ENCODE data around the gene CXCR5. TPM values are rescaled to one million over a fixed set of nuclear protein-coding genes. Genes with fewer than 3 reads are reported as not detected.

Gene CXCR5
- total and polyA plus RNA-seq, 2 of the 4 experiments (the other 2 are of a cell fraction), result not detected

DNA sequence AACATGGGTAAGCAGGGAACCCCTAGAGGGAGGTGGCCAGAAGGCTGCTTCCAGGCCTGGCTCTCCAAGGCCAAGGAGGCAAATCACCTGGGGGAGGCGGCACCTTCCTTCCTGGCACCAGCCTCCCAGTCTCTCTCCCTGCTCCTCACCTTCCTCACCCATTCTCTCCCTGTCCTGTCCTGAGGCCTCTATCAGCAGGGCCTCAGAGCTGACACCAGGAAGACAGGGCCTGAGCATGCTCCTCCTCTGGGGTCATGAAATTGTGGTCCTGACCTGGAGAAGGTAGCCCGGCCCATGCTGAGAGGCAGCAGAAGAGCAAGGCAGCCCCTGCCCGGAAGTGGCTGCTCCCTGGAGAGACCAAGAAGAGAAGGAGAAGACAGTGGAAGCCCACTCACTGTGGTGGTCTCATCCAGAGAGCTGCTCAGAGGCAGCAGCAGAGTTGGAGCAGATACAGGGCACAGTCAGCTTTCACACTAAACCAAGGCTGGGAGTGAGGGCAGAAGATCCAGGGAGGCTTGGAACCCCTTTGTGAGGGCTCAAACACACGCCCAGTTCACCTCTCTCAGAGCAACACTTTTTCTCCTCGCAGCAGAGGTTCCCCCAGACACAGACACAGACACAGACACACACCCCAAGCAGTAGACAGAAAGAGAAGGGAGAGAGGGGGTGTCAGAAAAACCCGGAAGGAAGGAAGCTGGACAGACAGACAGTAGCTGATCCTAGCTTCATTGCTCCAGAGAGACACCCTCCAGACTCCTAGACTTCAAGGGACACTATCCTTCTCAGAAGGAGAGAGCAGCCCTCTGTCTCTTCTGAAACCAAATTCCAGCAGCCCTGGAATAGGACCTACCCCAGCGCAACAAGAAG, 40.3 kb downstream of the CXCR5 start:
- Histone ChIP-seq H3K23ac (ENCODE audit: low read depth, low read length) (peak overlapping the region; percentile 99), H3K9me1 (ENCODE audit: insufficient read depth, low read length) (no peaks in the 10 kb centered on the region), H3K27me3 (ENCODE audit: control insufficient read depth, insufficient read depth, low read length) (no peaks in the 10 kb centered on the region), H3K56ac (ENCODE audit: extremely low read depth, insufficient read depth, low read length) (peak overlapping the region; percentile 78), H3K4me2 (ENCODE audit: low read depth, low read length) (peak overlapping the region; percentile 91), H3K79me1 (ENCODE audit: low read depth in 1 of 2, low read length in 2 of 2) (peaks cover 8 to 44% of the 10 kb centered on the region in 2 experiments; a peak in 3 of 4 replicates), H3K27ac (ENCODE audit: insufficient read depth, low read length) (peak overlapping the region; percentile 99), H3K4ac (ENCODE audit: low read depth, low read length) (peak overlapping the region; percentile 97), H2AFZ (replicated peaks; ENCODE audit: low read length, poor library complexity) (peak overlapping the region; percentile 73), H2BK120ac (ENCODE audit: low read depth, low read length) (peak overlapping the region; percentile 81), H3K36me3 (ENCODE audit: control insufficient read depth, insufficient read depth, low read length) (no peaks in the 10 kb centered on the region), H3K18ac (ENCODE audit: low read depth, low read length) (peak overlapping the region; percentile 39), H2BK20ac (ENCODE audit: low read depth, low read length) (peak overlapping the region; percentile 18; the same call in 1 of the 2 replicates), H4K91ac (ENCODE audit: insufficient read depth, low read depth, low read length) (peak overlapping the region; percentile 94), H4K20me1 (ENCODE audit: insufficient read depth, low read length) (peaks cover 59% of the 10 kb centered on the region), H2BK5ac (ENCODE audit: low read depth, low read length, poor library complexity, severe bottlenecking) (peak overlapping the region; percentile 92), H3K14ac (replicated peaks; ENCODE audit: low read depth, low read length) (peak overlapping the region; percentile 99), H4K8ac (ENCODE audit: low read depth in 2 of 2, low read length in 2 of 2) (peak overlapping the region; percentile 11 to 78; a peak in 2 of 4 replicates), H4K5ac (ENCODE audit: low read depth, low read length) (peak overlapping the region; percentile 22; the same call in 1 of the 2 replicates), H2AK9ac (replicated peaks; ENCODE audit: low read depth, low read length, poor library complexity) (peak overlapping the region; percentile 98), H3K4me3 (ENCODE audit: insufficient read depth, low read depth, low read length) (peak overlapping the region; percentile 99), H3K9me3 (ENCODE audit: control insufficient read depth, insufficient read depth, low read length) (no peaks in the 10 kb centered on the region), H2AK5ac (ENCODE audit: low read depth, low read length) (peak overlapping the region; percentile 97), H2BK15ac (ENCODE audit: low read depth, low read length) (peak overlapping the region; percentile 23; the same call in 2 of the 3 replicates), H3K4me1 (ENCODE audit: control insufficient read depth, insufficient read depth, low read length) (peaks cover 20% of the 10 kb centered on the region), H3K9ac (ENCODE audit: low read depth, low read length) (peak overlapping the region; percentile 100)
- dilution Hi-C loops (cut with HindIII; ENCODE audit: low sequenced_read_pairs, unreplicated experiment) (no loop called here), in situ Hi-C loops (cut with MboI; ENCODE audit: low sequenced_read_pairs) (no loop called here), intact Hi-C loops (cut with micrococcal nuclease) (loop anchor here (1.0 kb wide), 1 partner anchor 15 kb away; no protein-coding TSS in a partner anchor)
- ChIA-PET POLR2A (ENCODE audit: unreplicated experiment) (interaction anchor here (0.6 to 1.0 kb wide), 3 partner anchors 14 to 131 kb away, joined by 3 to 7 read pairs (median 5); no protein-coding TSS in a partner anchor), CTCF (interaction anchor here (0.8 to 1.6 kb wide), 2 partner anchors 133 to 234 kb away, joined by 3 to 4 read pairs; partner anchors contain the start of gene DDX6)
- BruUV-seq (replicated peaks), result no TSS peak
- 23% methylated on average over 4 of the region's 7 CpGs; no CpG with 5 or more reads in 1 of the 2 experiments for whole genome bisulfite sequencing, 2 experiments (ENCODE audit: extremely low coverage in 2 of 2, insufficient read length in 1 of 2)
- no peak for ATAC-seq (ENCODE audit: low read depth)
- no peak for DNase-seq
- no peak for TF ChIP-seq NFE2L2 (IDR thresholded peaks at IDR 0.05; ENCODE audit: low read depth, low read length)
- TF ChIP-seq FOS (IDR thresholded peaks at IDR 0.05; ENCODE audit: low read depth, low read length), result no peak
- no peak for TF ChIP-seq RFX5 (IDR thresholded peaks at IDR 0.05; ENCODE audit: low read depth, low read length)
- TF ChIP-seq, protein P1, sequence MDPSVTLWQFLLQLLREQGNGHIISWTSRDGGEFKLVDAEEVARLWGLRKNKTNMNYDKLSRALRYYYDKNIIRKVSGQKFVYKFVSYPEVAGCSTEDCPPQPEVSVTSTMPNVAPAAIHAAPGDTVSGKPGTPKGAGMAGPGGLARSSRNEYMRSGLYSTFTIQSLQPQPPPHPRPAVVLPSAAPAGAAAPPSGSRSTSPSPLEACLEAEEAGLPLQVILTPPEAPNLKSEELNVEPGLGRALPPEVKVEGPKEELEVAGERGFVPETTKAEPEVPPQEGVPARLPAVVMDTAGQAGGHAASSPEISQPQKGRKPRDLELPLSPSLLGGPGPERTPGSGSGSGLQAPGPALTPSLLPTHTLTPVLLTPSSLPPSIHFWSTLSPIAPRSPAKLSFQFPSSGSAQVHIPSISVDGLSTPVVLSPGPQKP (IDR thresholded peaks at IDR 0.05; ENCODE audit: borderline replicate concordance, low read depth, low read length), result no peak
- no peak for TF ChIP-seq BHLHE40 (IDR thresholded peaks at IDR 0.05; ENCODE audit: low read depth, low read length)
- TF ChIP-seq RAD21 (IDR thresholded peaks at IDR 0.05; ENCODE audit: low read length), result no peak
- no peak for TF ChIP-seq CHD1 (IDR thresholded peaks at IDR 0.05; ENCODE audit: low read depth, low read length)
- no peak for TF ChIP-seq POLR2A (IDR thresholded peaks at IDR 0.05; ENCODE audit: low read depth, low read length)
- no peak for TF ChIP-seq RCOR1 (IDR thresholded peaks at IDR 0.05; ENCODE audit: insufficient replicate concordance, low read length)
- TF ChIP-seq MAZ (IDR thresholded peaks at IDR 0.05; ENCODE audit: borderline replicate concordance, low read depth, low read length), result no peak
- TF ChIP-seq SMC3 (IDR thresholded peaks at IDR 0.05; ENCODE audit: low read depth, low read length), result no peak
- no peak for TF ChIP-seq CEBPB (IDR thresholded peaks at IDR 0.05; ENCODE audit: low read depth, low read length)
- no peak for TF ChIP-seq MXI1 (IDR thresholded peaks at IDR 0.05; ENCODE audit: borderline replicate concordance, low read depth, low read length)
- TF ChIP-seq, protein P2, sequence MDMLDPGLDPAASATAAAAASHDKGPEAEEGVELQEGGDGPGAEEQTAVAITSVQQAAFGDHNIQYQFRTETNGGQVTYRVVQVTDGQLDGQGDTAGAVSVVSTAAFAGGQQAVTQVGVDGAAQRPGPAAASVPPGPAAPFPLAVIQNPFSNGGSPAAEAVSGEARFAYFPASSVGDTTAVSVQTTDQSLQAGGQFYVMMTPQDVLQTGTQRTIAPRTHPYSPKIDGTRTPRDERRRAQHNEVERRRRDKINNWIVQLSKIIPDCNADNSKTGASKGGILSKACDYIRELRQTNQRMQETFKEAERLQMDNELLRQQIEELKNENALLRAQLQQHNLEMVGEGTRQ (IDR thresholded peaks at IDR 0.05; ENCODE audit: low read depth, low read length), result no peak
